Endothelial cell of umbilical vein (primary cell): Measurements from ENCODE around the gene CDH22. TPM values are rescaled to one million over a fixed set of nuclear protein-coding genes. Genes with fewer than 3 reads are reported as not detected.

ENCODE experiments used
- BruUV-seq: library from RNA; stranded (reverse); fragments of 400-500 nt; replicated peaks from 2 replicates; lab custom pipeline; 2021; lab: Mats Ljungman, UMichigan
- CTCF ChIA-PET: fragments of 300-600, 350-600 bp; sonication (Branson Sonifier 250); formaldehyde crosslinking; loops from one replicate; lab custom pipeline; 2021; ENCODE audit warnings: antibody characterized with exemption, inconsistent platforms; lab: Charles Lee
- POLR2A ChIA-PET: fragments of 300-600, 350-600 bp; sonication (Branson Sonifier 250); formaldehyde crosslinking; loops from one replicate; lab custom pipeline; 2021; ENCODE audit warnings: antibody characterized with exemption, inconsistent platforms; lab: Charles Lee
- DNase-seq: peaks from one replicate; pipeline ENCODE4 v3.0.0-alpha.2; 2011; ENCODE audit warnings: low read depth, low spot score
- FAIRE-seq: peaks from 2 replicates; lab custom pipeline; 2011; peaks lifted over from hg19 to GRCh38; lab: Jason Lieb, UNC
- H2AFZ ChIP-seq: 2 replicates; pipeline ENCODE4 v1.6.0; 2012; ENCODE audit warnings: low read depth, low read length, control low read depth, inconsistent platforms
- H3K27ac ChIP-seq: 2 replicates; pipeline ENCODE4 v1.5.1; 2011; ENCODE audit warnings: low read depth, mild to moderate bottlenecking, control low read depth, low read length, moderate library complexity; ENCODE audit not compliant: insufficient read depth
- H3K27me3 ChIP-seq, 2 experiments: 2 replicates each; pipeline versions ENCODE4 v1.6.0 to v1.6.1; 2011; ENCODE audit warnings: low read length in 2 of 2, mixed read lengths in 1 of 2; ENCODE audit not compliant: control insufficient read depth in 2 of 2, insufficient read depth in 2 of 2
- H3K36me3 ChIP-seq, 2 experiments: 2 replicates in 1 of 2; 3 replicates in 1 of 2; pipeline ENCODE4 v1.5.1; 2011; ENCODE audit warnings: low read length in 2 of 2, mild to moderate bottlenecking in 1 of 2, moderate library complexity in 1 of 2; ENCODE audit not compliant: control insufficient read depth in 2 of 2, insufficient read depth in 2 of 2; ENCODE audit errors: extremely low read depth in 1 of 2
- H3K4me1 ChIP-seq: 3 replicates; pipeline ENCODE4 v1.5.1; 2011; ENCODE audit warnings: mild to moderate bottlenecking, low read length; ENCODE audit not compliant: control insufficient read depth, insufficient read depth; ENCODE audit errors: extremely low read depth
- H3K4me2 ChIP-seq: 2 replicates; pipeline ENCODE4 v1.6.1; 2011; ENCODE audit warnings: low read length, control low read depth, mixed read lengths; ENCODE audit not compliant: insufficient read depth
- H3K4me3 ChIP-seq, 3 experiments: fragments of 200-600 bp in 1 of 3; sonication (generic), shearing (Covaris generic) in 1 of 3; replicated peaks in 1 of 3; 2 replicates each; pipeline ENCODE4 v1.5.1; 2011 to 2016; ENCODE audit warnings: control low read depth in 3 of 3, low read length in 3 of 3, mild to moderate bottlenecking in 2 of 3, inconsistent platforms in 1 of 3, low read depth in 1 of 3, moderate library complexity in 1 of 3; ENCODE audit not compliant: insufficient read depth in 1 of 3
- H3K79me2 ChIP-seq: 2 replicates; pipeline ENCODE4 v1.6.0; 2012; ENCODE audit warnings: low read length, inconsistent platforms; ENCODE audit not compliant: control insufficient read depth, insufficient read depth
- H3K9ac ChIP-seq: replicated peaks from 2 replicates; pipeline ENCODE3; 2011; ENCODE audit warnings: low read length, control low read depth; ENCODE audit not compliant: insufficient read depth; ENCODE audit errors: extremely low read depth
- H3K9me1 ChIP-seq: replicated peaks from 3 replicates; pipeline ENCODE4 v1.6.0; 2011; ENCODE audit warnings: mild to moderate bottlenecking, low read length; ENCODE audit not compliant: control insufficient read depth, insufficient read depth; ENCODE audit errors: extremely low read depth
- H3K9me3 ChIP-seq: replicated peaks from 2 replicates; pipeline ENCODE4 v1.5.1; 2012; ENCODE audit warnings: low read length, inconsistent platforms; ENCODE audit not compliant: control insufficient read depth, insufficient read depth
- H4K20me1 ChIP-seq: replicated peaks from 2 replicates; pipeline ENCODE3; 2011; ENCODE audit warnings: mild to moderate bottlenecking, low read length; ENCODE audit not compliant: control insufficient read depth, insufficient read depth; ENCODE audit errors: extremely low read depth
- CTCF ChIP-seq, 2 donors: IDR thresholded peaks; 1 replicate in 1 of 2; 2 replicates in 1 of 2; pipeline ENCODE4 v1.5.1; 2011; ENCODE audit warnings: low read length in 2 of 2, mild to moderate bottlenecking in 2 of 2, moderate library complexity in 2 of 2, control low read depth in 1 of 2, inconsistent platforms in 1 of 2, low read depth in 1 of 2; ENCODE audit not compliant: insufficient read depth in 1 of 2; ENCODE audit errors: extremely low read depth in 1 of 2
- EZH2 ChIP-seq: IDR thresholded peaks from 2 replicates; pipeline ENCODE4 v1.6.1; 2012; ENCODE audit warnings: borderline replicate concordance, low read depth, mild to moderate bottlenecking, moderate library complexity, low read length, inconsistent platforms; ENCODE audit not compliant: severe bottlenecking
- FOS ChIP-seq: IDR thresholded peaks from 2 replicates; pipeline ENCODE4 v1.6.1; 2011; ENCODE audit warnings: mild to moderate bottlenecking, low read length, moderate library complexity, borderline replicate concordance; ENCODE audit not compliant: insufficient read depth
- GATA2 ChIP-seq: IDR thresholded peaks from 2 replicates; pipeline ENCODE4 v1.7.0; 2011; ENCODE audit warnings: low read depth, mild to moderate bottlenecking, moderate library complexity, mixed read lengths, low read length; ENCODE audit not compliant: insufficient read length, insufficient read depth
- JUN ChIP-seq: IDR thresholded peaks from 2 replicates; pipeline ENCODE4 v1.6.1; 2011; ENCODE audit warnings: borderline replicate concordance, low read depth; ENCODE audit not compliant: insufficient read length, insufficient read depth
- MYC ChIP-seq: IDR thresholded peaks from one replicate; pipeline ENCODE4 v1.6.1; 2011; ENCODE audit warnings: mild to moderate bottlenecking, low read depth, low read length
- POLR2A ChIP-seq: IDR thresholded peaks from 2 replicates; pipeline ENCODE4 v1.6.1; 2012; ENCODE audit warnings: low read depth, mild to moderate bottlenecking, control low read depth, low read length
- POLR2AphosphoS5 ChIP-seq: IDR thresholded peaks from 2 replicates; pipeline ENCODE4 v1.6.1; 2012; ENCODE audit warnings: low read depth, mild to moderate bottlenecking, control low read depth, low read length, moderate library complexity; ENCODE audit not compliant: insufficient read depth
- dilution Hi-C: fragments of 300-500 bp; cut with MboI; formaldehyde crosslinking; loops from one replicate; pipeline ENCODE4 v1.15.0; 2019; ENCODE audit warnings: low sequenced_read_pairs; ENCODE audit not compliant: extremely low pct_ligation_motif_present
- intact Hi-C: fragments of 100-400 bp; cut with micrococcal nuclease; formaldehyde crosslinking; loops from one replicate; pipeline ENCODE4 v1.10.0; 2022
- polyA plus RNA-seq, 4 experiments: library from polyadenylated mRNA; depleted of rRNA in 3 of 4; stranded (reverse) in 3 of 4; unstranded in 1 of 4; fragments of >200 nt; gene quantifications; 2 replicates each; pipeline versions ENCODE4 v1.2.1 to v1.2.3, GENCODE V29; 2011 to 2012; ENCODE audit warnings: missing spikeins in 1 of 4
- total RNA-seq: library from RNA; stranded (reverse); gene quantifications from 2 replicates; pipeline ENCODE4 v1.2.3, GENCODE V29; 2021
- TF ChIP-seq, protein P1 (sequence below): IDR thresholded peaks from 2 replicates; pipeline ENCODE4 v1.6.1; 2011; ENCODE audit not compliant: insufficient read depth, insufficient read length

CDH22 gene
- total and polyA plus RNA-seq, 2 donors (not counting 3 experiments of a cell fraction or from before 2014, with no cell fraction given) = not detected

GRCh38 chr20:46322641-46323040, 14.3 kb upstream of the CDH22 start:
- Histone ChIP-seq H4K20me1 (no peaks in the 10 kb centered on the region), H3K9me1 (no peaks in the 10 kb centered on the region), H2AFZ (no peak overlapping the region), H3K79me2 (no peaks in the 10 kb centered on the region), H3K9ac (no peak overlapping the region), H3K27me3 (peaks cover 0 to 9% of the 10 kb centered on the region in 2 experiments), H3K4me3 (no peak overlapping the region), H3K9me3 (no peaks in the 10 kb centered on the region), H3K36me3 (no peaks in the 10 kb centered on the region), H3K4me2 (no peak overlapping the region), H3K27ac (no peak overlapping the region), H3K4me1 (no peaks in the 10 kb centered on the region)
- FAIRE-seq = no peak
- BruUV-seq = no TSS peak
- TF ChIP-seq EZH2 = no peak
- no peak for DNase-seq
- intact Hi-C loops (no loop called here), dilution Hi-C loops (no loop called here)
- POLR2A ChIA-PET = no interaction called here
- CTCF ChIA-PET = interaction anchor here (1.0 to 1.8 kb wide), 6 partner anchors 10 to 300 kb away, joined by 3 to 8 read pairs (median 4); no protein-coding TSS in a partner anchor

DNA sequence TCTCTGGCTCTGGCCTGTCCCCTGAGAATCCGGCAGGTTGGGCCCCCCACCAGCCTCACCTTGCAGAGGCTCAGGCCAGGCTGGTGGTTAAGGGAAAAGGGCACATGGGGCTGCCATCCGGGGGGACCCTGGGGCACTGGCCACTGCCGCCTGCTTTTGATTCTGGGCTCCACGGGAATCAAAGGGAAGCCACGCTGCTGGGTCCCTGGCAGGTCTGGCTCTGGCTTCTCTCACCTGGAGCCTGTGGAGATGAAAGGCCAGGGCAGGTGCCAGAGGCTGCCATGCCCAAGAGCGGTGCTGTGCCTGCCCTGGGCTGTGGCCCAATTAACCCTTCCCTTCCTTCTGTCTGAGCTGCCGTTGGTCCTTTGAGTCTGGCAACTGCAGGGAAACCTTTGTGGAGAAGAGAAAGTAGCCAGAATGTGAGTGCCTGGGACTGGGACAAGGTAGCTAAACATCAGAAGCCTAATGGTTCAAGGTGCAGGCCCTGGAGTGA, 9.4 kb upstream of the CDH22 start:
- intact Hi-C loops (no loop called here), dilution Hi-C loops (no loop called here)
- Histone ChIP-seq H3K9me3 (no peaks in the 10 kb centered on the region), H3K4me3 (no peak overlapping the region), H3K79me2 (no peaks in the 10 kb centered on the region), H3K4me2 (no peak overlapping the region), H3K27me3 (peaks cover 16 to 25% of the 10 kb centered on the region in 2 experiments), H2AFZ (no peak overlapping the region), H4K20me1 (no peaks in the 10 kb centered on the region), H3K9ac (no peak overlapping the region), H3K27ac (no peak overlapping the region), H3K4me1 (no peaks in the 10 kb centered on the region), H3K9me1 (no peaks in the 10 kb centered on the region), H3K36me3 (no peaks in the 10 kb centered on the region)
- no peak for FAIRE-seq
- ChIA-PET POLR2A (no interaction called here), CTCF (no interaction called here)
- no TSS peak for BruUV-seq
- TF ChIP-seq FOS (no peak), POLR2AphosphoS5 (no peak), JUN (no peak), POLR2A (no peak), EZH2 (no peak), GATA2 (no peak), MYC (no peak), CTCF (IDR thresholded peaks at IDR 0.05; ENCODE audit: extremely low read depth in 1 of 2, insufficient read depth in 1 of 2, low read depth in 1 of 2, low read length in 2 of 2) (no peak)
- TF ChIP-seq, protein P1, sequence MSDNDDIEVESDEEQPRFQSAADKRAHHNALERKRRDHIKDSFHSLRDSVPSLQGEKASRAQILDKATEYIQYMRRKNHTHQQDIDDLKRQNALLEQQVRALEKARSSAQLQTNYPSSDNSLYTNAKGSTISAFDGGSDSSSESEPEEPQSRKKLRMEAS = no peak
- no peak for DNase-seq
